GDM1 (cell line): ENCODE measurements around the gene SYT6.

Source experiments
- DNase-seq: peaks from one replicate; lab custom pipeline; 2025; lab: John Stamatoyannopoulos, UW

SYT6 gene, protein sequence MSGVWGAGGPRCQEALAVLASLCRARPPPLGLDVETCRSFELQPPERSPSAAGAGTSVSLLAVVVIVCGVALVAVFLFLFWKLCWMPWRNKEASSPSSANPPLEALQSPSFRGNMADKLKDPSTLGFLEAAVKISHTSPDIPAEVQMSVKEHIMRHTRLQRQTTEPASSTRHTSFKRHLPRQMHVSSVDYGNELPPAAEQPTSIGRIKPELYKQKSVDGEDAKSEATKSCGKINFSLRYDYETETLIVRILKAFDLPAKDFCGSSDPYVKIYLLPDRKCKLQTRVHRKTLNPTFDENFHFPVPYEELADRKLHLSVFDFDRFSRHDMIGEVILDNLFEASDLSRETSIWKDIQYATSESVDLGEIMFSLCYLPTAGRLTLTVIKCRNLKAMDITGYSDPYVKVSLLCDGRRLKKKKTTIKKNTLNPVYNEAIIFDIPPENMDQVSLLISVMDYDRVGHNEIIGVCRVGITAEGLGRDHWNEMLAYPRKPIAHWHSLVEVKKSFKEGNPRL

DNA sequence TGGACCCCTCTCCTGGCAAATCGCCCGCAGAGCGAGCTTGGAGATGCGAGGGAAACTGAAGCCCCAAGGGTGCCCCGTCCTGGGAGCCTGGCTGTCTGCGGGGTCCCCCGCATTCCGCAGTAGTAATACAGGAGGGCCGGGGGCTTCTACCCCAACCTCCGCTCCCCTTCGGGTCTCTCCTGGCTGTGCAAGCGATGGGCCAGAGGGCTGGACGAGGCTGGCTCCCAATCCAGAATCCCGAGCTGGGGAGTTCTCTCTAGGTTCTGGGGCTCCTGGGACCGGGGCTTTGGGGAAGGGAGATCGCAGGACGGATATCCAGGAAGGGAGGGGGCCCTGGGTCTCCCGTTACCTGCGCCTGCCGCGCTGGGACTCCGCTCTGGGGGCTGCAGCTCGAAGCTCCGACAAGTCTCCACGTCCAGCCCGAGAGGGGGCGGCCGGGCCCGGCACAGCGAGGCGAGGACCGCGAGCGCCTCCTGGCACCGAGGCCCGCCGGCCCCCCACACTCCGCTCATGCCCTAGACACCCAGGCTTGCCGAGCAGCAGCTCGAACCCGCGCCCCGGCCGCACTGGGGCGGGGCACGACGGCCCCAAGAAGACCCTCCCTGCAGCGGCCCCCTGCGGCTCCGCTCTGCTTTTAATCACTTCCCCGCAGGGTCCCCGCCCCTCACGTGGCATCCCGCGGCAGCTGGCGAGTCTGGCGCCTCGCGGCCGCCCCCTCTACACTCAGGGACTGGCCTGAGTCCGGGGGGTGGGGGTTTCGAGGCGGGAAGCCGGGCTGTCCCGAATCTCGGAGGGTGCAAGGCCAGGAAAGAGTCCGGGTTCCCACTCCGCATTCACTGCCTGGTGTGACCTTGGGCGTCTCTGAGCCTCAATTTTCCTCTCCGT lies at the start of gene SYT6:
Gene SYT6 (minus strand): TSS at position 609 of the 885 bp plus-strand sequence. CDS start 97 bp downstream, at position 512.
- DNase-seq = no peak

DNA sequence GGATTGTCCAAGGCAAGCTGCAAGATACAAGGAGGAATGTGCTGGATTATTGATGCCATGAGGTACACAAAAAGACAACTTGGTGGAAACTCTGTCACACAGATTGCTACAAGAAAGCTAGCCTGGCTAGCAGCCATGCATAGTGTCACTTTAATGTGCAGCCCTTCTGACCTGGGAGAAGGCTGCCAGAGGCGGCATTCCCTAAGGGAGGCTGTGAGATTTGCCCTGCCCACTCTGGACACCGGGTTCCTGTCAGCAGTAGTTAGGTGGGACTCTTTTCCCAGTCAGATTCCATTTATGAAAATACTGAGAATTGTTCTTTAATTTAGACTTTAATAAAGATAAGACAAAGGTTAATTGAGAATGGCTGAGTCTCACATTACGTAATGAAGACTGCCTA lies 47.8 kb upstream of the SYT6 start:
- no peak for DNase-seq

- DNase-seq = no peak
Measured at GRCh38 chr1:114199017-114199594, 45.4 kb upstream of the SYT6 start.

- no peak for DNase-seq
Measured at GRCh38 chr1:114196992-114197907, 43.6 kb upstream of the SYT6 start.

- no peak for DNase-seq
Measured at GRCh38 chr1:114195819-114196218, 42.1 kb upstream of the SYT6 start.

DNA sequence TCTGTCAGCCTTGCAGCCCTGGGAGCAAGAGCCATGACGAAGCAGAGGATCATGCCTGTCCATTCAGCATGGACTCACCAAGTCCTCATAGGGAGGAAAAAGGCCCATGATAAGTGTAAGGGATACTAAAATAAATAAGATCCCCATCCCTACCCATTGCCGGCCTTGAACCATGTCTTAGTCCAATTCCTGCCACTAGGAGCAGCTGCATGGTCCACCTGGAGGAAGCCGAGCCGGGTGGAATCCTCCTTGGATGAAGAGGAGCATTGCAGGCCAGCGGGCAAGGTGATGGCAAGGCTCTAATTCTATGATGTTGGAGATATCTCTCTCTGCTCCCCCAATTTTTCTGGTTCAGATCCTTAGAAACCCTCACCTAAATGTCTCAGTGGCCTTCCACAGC lies 38.7 kb upstream of the SYT6 start:
- DNase-seq = no peak

DNA sequence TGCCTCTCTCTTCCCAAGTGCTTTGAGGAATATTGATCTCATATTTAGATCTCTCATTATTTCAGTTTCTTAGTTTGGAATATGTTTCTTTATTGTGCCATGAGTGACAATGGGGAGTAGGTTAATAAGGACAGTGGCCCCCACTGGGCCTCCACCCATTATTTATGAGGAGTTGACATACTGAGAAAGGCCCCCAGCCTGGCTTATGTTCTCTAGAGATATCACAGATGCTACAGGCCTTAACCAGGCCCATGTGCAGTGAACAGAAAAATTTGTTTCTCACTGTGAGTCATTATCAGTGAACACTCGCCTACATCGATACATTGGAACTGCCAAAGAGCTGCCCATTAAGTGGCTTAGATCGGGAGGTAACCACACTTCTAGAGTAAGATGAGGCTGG lies 35.7 kb upstream of the SYT6 start:
- DNase-seq = no peak

DNA sequence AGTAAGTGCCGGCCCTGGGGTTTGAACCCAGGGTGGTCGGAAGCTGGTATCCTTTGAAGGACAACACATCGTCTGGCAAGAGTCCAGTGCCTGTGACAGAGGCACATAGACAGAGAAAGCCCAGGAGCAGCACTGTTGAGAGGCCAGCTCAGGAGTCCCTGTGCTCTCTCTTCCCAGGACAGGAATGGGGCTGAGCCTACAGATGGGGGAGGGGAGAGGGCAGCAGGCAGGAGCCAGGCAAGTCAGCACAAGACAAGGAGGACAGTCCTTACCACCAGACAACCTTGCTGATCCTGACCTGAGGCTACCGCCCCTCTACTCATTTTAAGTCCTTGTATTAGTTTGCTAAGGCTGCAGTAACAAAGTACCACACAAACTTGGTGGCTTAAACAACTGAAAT lies 27.7 kb upstream of the SYT6 start:
- no peak for DNase-seq

DNA sequence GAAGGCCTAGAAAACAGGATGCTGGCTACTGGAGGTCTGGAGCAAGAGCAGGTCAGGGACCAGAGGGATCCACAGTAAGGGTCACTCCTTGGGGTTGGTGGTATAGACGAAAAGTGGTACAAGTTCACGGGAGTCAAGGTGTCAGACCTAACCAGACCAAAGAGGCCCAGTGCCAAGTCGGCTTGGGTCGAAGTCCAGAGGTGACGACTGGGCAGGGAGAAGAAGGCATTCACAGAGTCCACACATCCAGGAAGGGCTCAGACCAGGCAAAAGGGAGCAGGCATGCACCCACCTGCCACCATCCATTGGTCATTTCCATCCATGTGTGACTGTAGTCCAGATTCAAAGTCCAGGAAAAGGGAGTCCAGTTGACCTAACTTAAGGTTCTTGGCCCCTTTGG lies 27.1 kb upstream of the SYT6 start:
- no peak for DNase-seq

DNA sequence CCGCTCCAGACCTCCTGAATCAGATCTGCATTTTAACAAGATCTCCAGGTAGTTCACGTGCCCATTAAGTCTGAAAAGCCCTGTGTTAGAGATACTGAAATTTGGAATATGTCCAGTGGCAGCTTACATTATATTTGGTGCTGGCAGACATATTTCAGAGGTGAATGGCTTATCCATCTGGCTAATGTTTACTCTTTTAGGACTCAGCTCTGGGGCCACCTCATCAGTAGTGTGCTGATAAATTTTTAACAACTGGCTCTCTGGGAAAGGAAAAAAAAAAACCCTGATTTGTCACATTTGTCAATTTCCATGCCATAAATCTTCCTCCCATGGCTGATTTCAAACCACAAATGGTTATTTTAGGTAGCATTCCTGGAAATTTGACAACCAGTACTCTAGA lies 25.3 kb upstream of the SYT6 start:
- no peak for DNase-seq

DNA sequence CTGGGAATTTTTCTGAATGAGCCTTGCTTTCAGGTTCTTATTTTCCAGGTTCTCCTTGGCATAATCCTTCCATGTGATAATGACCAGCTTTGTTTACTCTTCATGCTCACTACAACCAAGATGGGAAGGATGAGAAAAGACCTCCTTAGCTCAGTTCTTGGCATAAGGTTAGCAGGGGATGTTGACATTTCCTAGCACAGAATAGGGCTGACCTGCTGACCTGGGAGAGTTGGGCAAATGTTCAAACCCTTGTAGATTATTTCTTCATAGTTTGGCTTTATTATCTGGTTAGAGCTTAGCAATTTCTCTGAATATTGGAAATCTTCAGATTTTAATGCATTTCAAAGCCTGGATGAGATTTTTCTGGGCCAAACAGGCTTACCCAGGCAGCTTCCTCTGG lies 23.6 kb upstream of the SYT6 start:
- DNase-seq = no peak

GRCh38 chr1:114176366-114176765 lies 22.7 kb upstream of the SYT6 start:
- DNase-seq = no peak

DNA sequence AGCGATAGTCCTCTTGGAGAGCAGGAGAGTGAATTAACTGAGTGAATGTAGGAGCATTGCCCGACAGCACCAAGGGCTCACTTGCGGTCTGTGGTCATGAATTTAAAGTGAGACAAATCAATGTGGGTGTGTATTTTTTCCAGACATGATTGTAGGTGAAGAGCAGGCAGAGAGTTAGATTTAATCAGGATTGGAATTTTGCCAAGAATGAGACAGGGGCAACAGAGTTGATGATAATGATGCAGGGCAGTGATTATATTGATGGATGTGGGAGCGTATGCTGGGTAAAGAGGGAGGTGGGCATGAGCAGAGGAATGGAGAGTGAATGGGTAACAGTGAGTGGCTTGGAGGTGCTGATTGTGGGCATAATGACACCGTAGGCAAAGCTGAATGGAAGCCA lies 20.0 kb upstream of the SYT6 start:
- no peak for DNase-seq

- DNase-seq = no peak
Measured at GRCh38 chr1:114169509-114169908, 15.8 kb upstream of the SYT6 start.

DNA sequence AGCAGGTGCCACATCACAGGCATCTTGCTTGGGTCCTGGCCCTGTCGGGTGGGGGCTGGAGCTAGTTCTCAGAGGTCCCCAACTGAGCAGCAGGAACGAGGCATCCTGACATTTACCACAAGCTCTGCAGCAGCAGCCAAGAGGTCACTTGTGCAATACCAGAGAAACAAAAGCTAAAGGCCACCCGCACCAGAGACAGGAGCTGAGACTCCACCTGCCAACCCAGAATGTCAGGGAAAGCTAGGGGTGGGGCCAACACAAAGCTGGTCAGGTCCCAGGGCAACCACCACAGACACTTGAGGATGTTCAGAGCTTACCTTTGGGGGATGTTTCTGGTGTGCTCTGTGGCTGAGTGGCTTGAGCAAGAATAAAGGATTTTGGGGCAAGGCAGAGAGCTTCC lies 13.6 kb upstream of the SYT6 start:
- no peak for DNase-seq

- DNase-seq = no peak
Measured at GRCh38 chr1:114164840-114165543, 11.3 kb upstream of the SYT6 start.

DNA sequence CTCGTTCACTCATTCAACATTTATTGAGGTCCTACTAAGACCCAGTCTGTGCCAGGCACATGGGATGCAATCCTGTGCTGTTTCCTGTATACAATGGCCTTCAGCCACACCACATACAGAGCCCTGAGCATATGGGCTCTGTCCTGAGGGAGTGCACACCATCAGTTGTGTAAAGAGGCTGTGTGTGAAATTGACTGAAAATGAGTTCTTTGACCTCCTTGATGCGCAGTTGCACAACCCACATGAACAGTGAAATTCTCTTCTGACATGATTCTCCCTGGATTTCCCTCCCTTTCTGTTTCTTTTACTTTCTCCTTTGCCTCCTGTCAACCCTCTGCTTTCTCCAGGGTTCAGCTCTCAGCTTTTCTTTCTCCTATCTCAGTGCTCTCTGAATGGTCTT lies 6.3 kb upstream of the SYT6 start:
- DNase-seq = no peak

DNA sequence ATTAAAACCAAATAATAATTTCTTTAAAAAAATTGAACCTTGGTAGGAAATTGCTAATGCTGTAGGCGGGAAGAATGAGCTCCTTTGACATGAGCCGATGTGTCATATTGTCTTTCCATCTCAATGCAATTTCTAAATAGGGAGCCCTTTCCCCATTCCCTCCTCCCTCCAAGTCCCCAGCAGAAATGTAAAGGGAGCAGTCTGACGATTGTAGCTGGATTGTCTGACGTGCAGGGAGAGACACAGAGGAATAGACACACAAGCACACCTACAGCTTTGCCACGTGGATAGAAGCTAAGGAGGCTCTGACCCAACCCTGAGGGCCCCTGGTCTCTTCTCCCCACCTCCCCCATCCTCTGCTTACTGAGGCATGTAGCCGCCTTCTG lies 3.6 kb upstream of the SYT6 start:
- no peak for DNase-seq

DNA sequence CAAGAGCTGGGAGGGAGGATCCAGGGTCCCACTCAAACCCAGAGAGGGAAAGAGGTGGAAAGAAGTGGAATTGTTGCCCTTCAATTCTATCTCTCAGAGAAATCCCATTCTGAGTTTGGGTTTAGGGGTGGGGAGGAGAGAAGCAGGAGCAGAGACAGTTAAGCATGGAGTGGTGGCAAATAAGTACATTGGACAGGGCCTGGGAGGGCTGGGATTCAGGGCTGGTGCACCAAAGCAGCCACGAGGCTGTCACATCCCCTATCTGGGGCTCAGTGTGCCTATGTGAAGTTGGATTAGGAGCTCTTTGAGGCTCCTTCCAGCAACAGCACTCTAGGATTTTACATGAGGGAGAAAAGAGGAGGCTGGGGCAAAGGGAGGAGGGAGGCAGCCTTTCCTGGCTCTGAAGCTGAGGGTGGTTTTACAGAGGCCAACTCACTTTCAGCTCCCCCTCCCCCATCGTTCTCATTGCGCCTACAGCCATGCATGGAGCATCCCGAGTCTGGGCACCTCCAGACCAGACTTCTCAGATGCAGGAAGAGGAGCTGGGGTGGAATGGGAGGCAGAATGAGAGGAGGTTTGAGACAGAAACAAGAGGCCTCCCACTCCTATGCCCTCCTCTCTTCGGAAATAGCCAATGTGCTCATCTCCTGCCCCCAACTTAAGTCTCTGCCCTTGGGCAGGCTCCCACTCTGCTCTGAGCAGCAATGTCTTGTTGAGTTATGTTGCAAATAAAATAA lies 3.0 kb upstream of the SYT6 start:
- DNase-seq = no peak

DNA sequence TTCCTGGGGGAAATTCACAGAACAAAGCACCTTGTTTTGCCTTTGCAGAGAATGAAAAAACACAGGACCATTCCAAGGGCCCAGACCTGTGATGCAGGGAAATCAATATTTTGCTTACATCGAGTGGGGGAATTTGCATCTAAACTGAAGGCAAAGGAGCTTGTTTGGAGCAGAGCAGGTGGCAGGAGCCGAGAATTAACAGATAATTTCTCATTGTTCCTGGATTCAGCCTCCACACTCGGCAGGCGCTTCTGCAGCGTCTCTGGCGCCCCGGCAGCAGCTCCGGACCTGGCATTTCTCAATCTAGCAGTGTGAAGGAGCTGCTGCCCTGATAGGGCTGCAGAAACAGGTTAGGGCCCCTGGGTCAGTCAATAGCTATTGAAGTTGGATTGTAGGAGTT lies 2.0 kb upstream of the SYT6 start:
- DNase-seq = no peak
